Measurements from ENCODE around the gene ABCA13. TPM values are rescaled to one million over a fixed set of nuclear protein-coding genes. Genes with fewer than 3 reads are reported as not detected.

Gene ABCA13
- total RNA-seq, 4 donors from 2014 or later, result under 0.01 to 0.96 (median 0.35) TPM

DNA sequence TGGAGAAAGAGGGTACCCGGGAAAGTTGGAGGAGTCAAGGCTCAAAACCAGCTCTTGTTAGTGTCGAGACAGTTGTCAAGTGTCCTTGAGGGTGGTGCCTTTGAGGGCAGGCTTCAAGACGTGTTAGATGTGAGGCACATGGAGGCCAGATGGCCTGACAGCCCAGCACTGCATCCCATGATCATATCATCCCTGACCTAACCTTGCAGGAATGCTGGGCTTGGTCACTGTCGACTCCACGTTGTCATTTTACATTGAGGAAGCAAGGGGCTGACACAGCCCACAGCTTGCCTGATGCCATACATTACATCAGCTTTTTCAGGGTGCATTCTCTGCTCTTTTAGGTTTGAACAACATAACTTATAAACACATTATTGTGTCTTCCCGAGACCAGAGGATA, 114.1 kb downstream of the ABCA13 start:
- Histone ChIP-seq H3K4me1 (no peaks in the 10 kb centered on the region), H3K9me3 (no peaks in the 10 kb centered on the region), H3K27me3 (no peaks in the 10 kb centered on the region), H3K4me3 (no peak overlapping the region), H3K36me3 (no peaks in the 10 kb centered on the region), H3K27ac (no peak overlapping the region)
- WGBS, 2 donors (ENCODE audit: low coverage in 1 of 2), result 38 to 52% methylated on average over 2 to 6 of the region's 6 CpGs
- no peak for DNase-seq
- intact Hi-C loops (cut with DNase I; ENCODE audit: low total_unique reads), result no loop called here
- in situ Hi-C loops (cut with MboI; ENCODE audit: low pct_ligation_motif_present in 1 of 4, low pct_unique_long_range_greater_than_20kb in 1 of 4, low sequenced_read_pairs in 3 of 4), result no loop called here
- TF ChIP-seq POLR2A (IDR thresholded peaks at IDR 0.05) (no peak), EP300 (IDR thresholded peaks at IDR 0.05; ENCODE audit: low read depth) (no peak), POLR2AphosphoS5 (IDR thresholded peaks at IDR 0.05) (no peak)
- TF ChIP-seq, protein P1, sequence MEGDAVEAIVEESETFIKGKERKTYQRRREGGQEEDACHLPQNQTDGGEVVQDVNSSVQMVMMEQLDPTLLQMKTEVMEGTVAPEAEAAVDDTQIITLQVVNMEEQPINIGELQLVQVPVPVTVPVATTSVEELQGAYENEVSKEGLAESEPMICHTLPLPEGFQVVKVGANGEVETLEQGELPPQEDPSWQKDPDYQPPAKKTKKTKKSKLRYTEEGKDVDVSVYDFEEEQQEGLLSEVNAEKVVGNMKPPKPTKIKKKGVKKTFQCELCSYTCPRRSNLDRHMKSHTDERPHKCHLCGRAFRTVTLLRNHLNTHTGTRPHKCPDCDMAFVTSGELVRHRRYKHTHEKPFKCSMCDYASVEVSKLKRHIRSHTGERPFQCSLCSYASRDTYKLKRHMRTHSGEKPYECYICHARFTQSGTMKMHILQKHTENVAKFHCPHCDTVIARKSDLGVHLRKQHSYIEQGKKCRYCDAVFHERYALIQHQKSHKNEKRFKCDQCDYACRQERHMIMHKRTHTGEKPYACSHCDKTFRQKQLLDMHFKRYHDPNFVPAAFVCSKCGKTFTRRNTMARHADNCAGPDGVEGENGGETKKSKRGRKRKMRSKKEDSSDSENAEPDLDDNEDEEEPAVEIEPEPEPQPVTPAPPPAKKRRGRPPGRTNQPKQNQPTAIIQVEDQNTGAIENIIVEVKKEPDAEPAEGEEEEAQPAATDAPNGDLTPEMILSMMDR (IDR thresholded peaks at IDR 0.05), result no peak

DNA sequence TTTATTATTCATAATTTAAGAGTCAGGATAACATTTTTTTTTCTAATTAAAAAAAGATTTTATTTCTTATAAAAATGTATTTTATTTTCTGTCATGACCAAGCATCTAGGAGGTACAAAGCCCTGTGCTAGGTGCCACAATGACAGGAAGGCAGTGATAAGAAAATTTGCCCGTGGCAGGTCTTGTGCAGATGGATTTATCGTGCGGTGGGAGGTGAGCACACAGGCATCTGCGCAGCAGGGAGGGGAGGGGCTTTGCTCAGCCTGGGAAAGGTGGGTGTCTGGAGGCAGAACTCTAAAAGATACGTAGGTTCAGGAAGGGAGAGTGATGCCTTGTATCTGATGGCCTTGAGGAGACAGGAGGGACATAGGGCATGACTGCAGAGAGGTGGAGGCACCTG, 115.6 kb downstream of the ABCA13 start:
- no peak overlapping the region for H3K4me3 ChIP-seq
- no peaks in the 10 kb centered on the region for H3K4me1 ChIP-seq
- H3K27me3 ChIP-seq, result no peaks in the 10 kb centered on the region
- intact Hi-C loops (cut with DNase I; ENCODE audit: low total_unique reads) (no loop called here), in situ Hi-C loops (cut with MboI; ENCODE audit: low pct_ligation_motif_present in 1 of 4, low pct_unique_long_range_greater_than_20kb in 1 of 4, low sequenced_read_pairs in 3 of 4) (no loop called here)
- TF ChIP-seq POLR2A (IDR thresholded peaks at IDR 0.05) (no peak), EP300 (IDR thresholded peaks at IDR 0.05; ENCODE audit: low read depth) (no peak)
- no peak for DNase-seq
- no peaks in the 10 kb centered on the region for H3K36me3 ChIP-seq
- no peaks in the 10 kb centered on the region for H3K9me3 ChIP-seq
- H3K27ac ChIP-seq, result no peak overlapping the region
- WGBS, 2 donors (ENCODE audit: low coverage in 1 of 2), result 60 to 80% methylated on average over 5 of the region's 5 CpGs

DNA sequence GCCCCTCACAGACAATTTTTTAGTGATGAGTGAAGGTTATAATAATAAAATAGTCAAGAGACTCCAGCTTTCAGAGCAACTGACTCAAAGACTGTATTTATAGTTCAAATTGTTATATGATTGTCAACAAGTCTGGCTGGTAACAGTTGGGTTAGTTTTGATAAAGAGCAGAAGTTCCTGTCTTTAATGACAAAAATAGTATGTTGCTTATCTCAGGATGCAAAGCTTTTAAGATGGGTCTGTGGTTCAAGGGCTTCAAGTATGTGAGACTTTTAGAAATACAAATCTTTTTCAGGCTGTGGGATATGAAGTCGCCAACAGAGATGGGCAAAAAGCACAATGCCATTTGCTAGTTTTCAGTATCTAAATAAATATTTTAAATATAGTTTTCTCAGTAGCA, 118.4 kb downstream of the ABCA13 start:
- 79 to 90% methylated on average over 1 of the region's 1 CpG for WGBS, 2 donors (ENCODE audit: low coverage in 1 of 2)
- no peak overlapping the region for H3K27ac ChIP-seq
- DNase-seq, result no peak
- no peaks in the 10 kb centered on the region for H3K27me3 ChIP-seq
- no peaks in the 10 kb centered on the region for H3K4me1 ChIP-seq
- no peak for TF ChIP-seq POLR2A (IDR thresholded peaks at IDR 0.05)
- no peak for TF ChIP-seq EP300 (IDR thresholded peaks at IDR 0.05; ENCODE audit: low read depth)
- TF ChIP-seq POLR2AphosphoS5 (IDR thresholded peaks at IDR 0.05), result no peak
- TF ChIP-seq, protein P1 (IDR thresholded peaks at IDR 0.05), result no peak
- intact Hi-C loops (cut with DNase I; ENCODE audit: low total_unique reads), result no loop called here
- H3K36me3 ChIP-seq, result no peaks in the 10 kb centered on the region
- no peak overlapping the region for H3K4me3 ChIP-seq
- in situ Hi-C loops (cut with MboI; ENCODE audit: low pct_ligation_motif_present in 1 of 4, low pct_unique_long_range_greater_than_20kb in 1 of 4, low sequenced_read_pairs in 3 of 4), result no loop called here
- H3K9me3 ChIP-seq, result no peaks in the 10 kb centered on the region

DNA sequence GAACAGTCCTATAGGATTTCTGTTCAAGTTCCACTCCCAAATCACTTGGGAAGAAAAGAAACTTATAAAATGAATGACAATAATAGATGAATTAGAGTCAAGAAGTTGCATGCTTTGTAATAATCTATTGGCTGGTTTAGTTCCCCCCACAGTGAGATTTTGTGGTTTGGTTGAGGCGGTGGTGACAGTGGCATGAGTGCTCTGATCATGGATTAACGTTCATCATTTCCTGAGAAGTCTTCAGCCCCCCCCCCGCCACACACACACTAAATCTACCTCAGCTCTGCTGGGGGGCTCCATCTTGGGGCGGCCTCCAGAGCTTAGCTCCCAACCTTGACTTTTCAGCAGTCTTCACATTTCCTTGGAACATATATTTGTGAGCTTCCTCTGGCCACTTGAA, 121.7 kb downstream of the ABCA13 start:
- Histone ChIP-seq H3K4me1 (no peaks in the 10 kb centered on the region), H3K4me3 (no peak overlapping the region), H3K36me3 (no peaks in the 10 kb centered on the region), H3K9me3 (no peaks in the 10 kb centered on the region), H3K27me3 (no peaks in the 10 kb centered on the region), H3K27ac (no peak overlapping the region)
- TF ChIP-seq POLR2AphosphoS5 (IDR thresholded peaks at IDR 0.05) (no peak), EP300 (IDR thresholded peaks at IDR 0.05; ENCODE audit: low read depth) (no peak), POLR2A (IDR thresholded peaks at IDR 0.05) (no peak)
- TF ChIP-seq, protein P1 (IDR thresholded peaks at IDR 0.05), result no peak
- in situ Hi-C loops (cut with MboI; ENCODE audit: low pct_ligation_motif_present in 1 of 4, low pct_unique_long_range_greater_than_20kb in 1 of 4, low sequenced_read_pairs in 3 of 4), result no loop called here
- intact Hi-C loops (cut with DNase I; ENCODE audit: low total_unique reads), result no loop called here
- DNase-seq, result no peak
- 61 to 69% methylated on average over 4 of the region's 4 CpGs for WGBS, 2 donors (ENCODE audit: low coverage in 1 of 2)

DNA sequence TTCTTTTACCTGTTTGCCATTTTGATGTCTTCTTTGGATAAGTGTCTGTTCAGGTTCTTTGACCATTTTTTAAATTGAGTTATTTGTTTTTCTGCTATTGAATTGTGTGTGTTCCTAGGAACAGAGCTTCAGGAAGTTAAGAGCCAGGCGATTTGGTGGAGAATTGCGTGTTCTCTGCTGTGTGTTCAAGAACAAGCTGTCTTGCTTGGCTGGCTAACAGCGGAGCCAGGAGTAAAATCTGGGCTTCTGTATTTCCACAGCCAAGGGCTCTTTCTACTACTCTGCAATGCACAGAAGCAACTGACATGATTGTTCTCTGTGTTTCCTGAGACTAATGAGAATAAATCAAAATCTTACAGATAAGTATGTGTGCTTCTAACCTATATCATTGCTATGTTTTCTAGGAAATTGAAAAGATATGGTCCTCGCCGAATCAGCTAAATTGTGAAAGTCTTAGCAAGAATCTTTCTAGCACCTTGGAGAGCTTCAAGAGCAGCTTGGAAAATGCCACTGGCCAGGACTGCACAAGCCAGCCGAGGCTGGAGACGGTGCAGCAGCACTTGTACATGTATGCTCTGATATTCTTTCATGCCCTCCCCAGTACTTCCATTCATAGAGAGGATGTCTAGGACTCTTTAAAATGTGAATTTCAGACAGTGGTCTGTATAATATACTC, 124.2 kb downstream of the ABCA13 start:
- intact Hi-C loops (cut with DNase I; ENCODE audit: low total_unique reads), result no loop called here
- Histone ChIP-seq H3K36me3 (no peaks in the 10 kb centered on the region), H3K9me3 (no peaks in the 10 kb centered on the region), H3K4me3 (no peak overlapping the region), H3K27me3 (no peaks in the 10 kb centered on the region), H3K4me1 (no peaks in the 10 kb centered on the region), H3K27ac (no peak overlapping the region)
- no peak for DNase-seq
- in situ Hi-C loops (cut with MboI; ENCODE audit: low pct_ligation_motif_present in 1 of 4, low pct_unique_long_range_greater_than_20kb in 1 of 4, low sequenced_read_pairs in 3 of 4), result no loop called here
- 75 to 80% methylated on average over 4 to 7 of the region's 7 CpGs for WGBS, 2 donors (ENCODE audit: low coverage in 1 of 2)
- no peak for TF ChIP-seq POLR2A (IDR thresholded peaks at IDR 0.05)
